H1 (cell line): Measurements from ENCODE around the gene ABCB11. TPM values are rescaled to one million over a fixed set of nuclear protein-coding genes. Genes with fewer than 3 reads are reported as not detected.

ENCODE experiments used
- CTCF ChIA-PET: fragments of 300-600 bp; sonication (Branson Sonifier 250); formaldehyde crosslinking; loops from one replicate; lab custom pipeline; 2021; ENCODE audit not compliant: partially characterized antibody; lab: Charles Lee
- POLR2A ChIA-PET: fragments of 300-600 bp; sonication (Branson Sonifier 250); formaldehyde crosslinking; loops from one replicate; lab custom pipeline; 2021; ENCODE audit warnings: inconsistent platforms; ENCODE audit not compliant: partially characterized antibody; lab: Charles Lee
- DNase-seq, 2 experiments: peaks; one replicate each; pipeline versions ENCODE4 v3.0.0 to v3.0.0-alpha.2; 2010 to 2022; ENCODE audit warnings: low spot score in 2 of 2, low read depth in 1 of 2, mixed read lengths in 1 of 2
- FAIRE-seq: peaks from 2 replicates; lab custom pipeline; 2011; peaks lifted over from hg19 to GRCh38; lab: Jason Lieb, UNC
- H2AFZ ChIP-seq: 2 replicates; pipeline ENCODE4 v1.8.1; 2012; ENCODE audit warnings: low read length, inconsistent platforms
- H2AK5ac ChIP-seq: 2 replicates; pipeline ENCODE4 v1.6.1; 2013; ENCODE audit warnings: low read depth, low read length
- H2BK120ac ChIP-seq: replicated peaks from 2 replicates; pipeline ENCODE3; 2013; ENCODE audit warnings: low read depth, low read length, inconsistent platforms
- H2BK12ac ChIP-seq: 2 replicates; pipeline ENCODE4 v1.6.1; 2013; ENCODE audit warnings: low read depth, low read length
- H2BK15ac ChIP-seq: 2 replicates; pipeline ENCODE4 v1.6.1; 2013; ENCODE audit warnings: low read length
- H2BK20ac ChIP-seq: 2 replicates; pipeline ENCODE4 v1.6.1; 2013; ENCODE audit warnings: low read length
- H2BK5ac ChIP-seq: 2 replicates; pipeline ENCODE4 v1.6.1; 2013; ENCODE audit warnings: low read depth, low read length
- H3K14ac ChIP-seq: 2 replicates; pipeline ENCODE4 v1.6.1; 2013; ENCODE audit warnings: inconsistent platforms; ENCODE audit not compliant: insufficient read length
- H3K18ac ChIP-seq: 2 replicates; pipeline ENCODE4 v1.6.1; 2013; ENCODE audit warnings: low read length; ENCODE audit errors: extremely low read depth
- H3K23ac ChIP-seq: 2 replicates; pipeline ENCODE4 v1.6.1; 2013; ENCODE audit warnings: inconsistent platforms; ENCODE audit not compliant: insufficient read length
- H3K23me2 ChIP-seq: 2 replicates; pipeline ENCODE4 v1.6.1; 2013; ENCODE audit warnings: low read depth, low read length
- H3K27ac ChIP-seq: 2 replicates; pipeline ENCODE4 v1.6.1; 2011; ENCODE audit warnings: low read depth, low read length, inconsistent platforms
- H3K27me3 ChIP-seq, 4 experiments: replicated peaks in 1 of 4; 1 replicate in 1 of 4; 2 replicates in 3 of 4; pipeline versions ENCODE4 v1.6.1 to v1.8.1; 2011 to 2013; ENCODE audit warnings: low read length in 3 of 4, mild to moderate bottlenecking in 3 of 4, inconsistent platforms in 2 of 4, mixed read lengths in 2 of 4, moderate library complexity in 1 of 4; ENCODE audit not compliant: control insufficient read depth in 3 of 4, insufficient read depth in 3 of 4; ENCODE audit errors: extremely low read depth in 1 of 4
- H3K36me3 ChIP-seq, 4 experiments: 2 replicates each; pipeline versions ENCODE4 v1.6.1 to v1.8.1; 2011 to 2013; ENCODE audit warnings: mild to moderate bottlenecking in 4 of 4, low read length in 3 of 4, moderate library complexity in 2 of 4, control low read depth in 1 of 4, inconsistent platforms in 1 of 4; ENCODE audit not compliant: insufficient read depth in 4 of 4, control insufficient read depth in 2 of 4
- H3K4ac ChIP-seq: replicated peaks from 2 replicates; pipeline ENCODE3; 2013; ENCODE audit warnings: low read length, low read depth, mixed read lengths, inconsistent platforms; ENCODE audit not compliant: insufficient read length
- H3K4me1 ChIP-seq, 4 experiments: replicated peaks in 1 of 4; 1 replicate in 1 of 4; 2 replicates in 3 of 4; pipeline versions ENCODE4 v1.6.1 to v1.8.1; 2011 to 2013; ENCODE audit warnings: low read length in 3 of 4, inconsistent platforms in 2 of 4, mixed read lengths in 1 of 4; ENCODE audit not compliant: insufficient read depth in 4 of 4, control insufficient read depth in 3 of 4
- H3K4me2 ChIP-seq, 2 experiments: 2 replicates each; pipeline versions ENCODE4 v1.6.1 to v1.8.1; 2011 to 2013; ENCODE audit warnings: low read depth in 2 of 2, low read length in 2 of 2, control low read depth in 1 of 2, inconsistent platforms in 1 of 2, mild to moderate bottlenecking in 1 of 2; ENCODE audit not compliant: insufficient read depth in 1 of 2
- H3K4me3 ChIP-seq, 4 experiments: fragments of 200-600, 300-600 bp in 1 of 4; sonication (generic), shearing (Covaris generic), sonication (Bioruptor Twin) in 1 of 4; 2 replicates each; pipeline versions ENCODE4 v1.5.1 to v1.8.1; 2011 to 2016; ENCODE audit warnings: low read length in 4 of 4, low read depth in 3 of 4, control low read depth in 2 of 4, inconsistent platforms in 2 of 4, mild to moderate bottlenecking in 2 of 4, mixed read lengths in 1 of 4, moderate library complexity in 1 of 4; ENCODE audit not compliant: insufficient read depth in 2 of 4; ENCODE audit errors: extremely low read depth in 1 of 4
- H3K56ac ChIP-seq: replicated peaks from 2 replicates; pipeline ENCODE3; 2013; ENCODE audit warnings: low read depth, mild to moderate bottlenecking, mixed read lengths, low read length, inconsistent platforms; ENCODE audit not compliant: insufficient read length
- H3K79me1 ChIP-seq: 2 replicates; pipeline ENCODE4 v1.6.1; 2013; ENCODE audit warnings: low read depth, low read length, control low read depth
- H3K79me2 ChIP-seq, 2 experiments: 2 replicates each; pipeline versions ENCODE4 v1.6.1 to v1.8.1; 2012 to 2013; ENCODE audit warnings: low read length in 2 of 2, mild to moderate bottlenecking in 2 of 2, inconsistent platforms in 1 of 2; ENCODE audit not compliant: insufficient read depth in 2 of 2, control insufficient read depth in 1 of 2
- H3K9ac ChIP-seq, 4 experiments: replicated peaks in 1 of 4; 1 replicate in 1 of 4; 2 replicates in 3 of 4; pipeline versions ENCODE4 v1.6.1 to v1.8.1; 2011 to 2013; ENCODE audit warnings: low read depth in 3 of 4, low read length in 3 of 4, control low read depth in 2 of 4, mild to moderate bottlenecking in 2 of 4, moderate library complexity in 2 of 4, inconsistent platforms in 1 of 4; ENCODE audit errors: extremely low read depth in 1 of 4
- H3K9me3 ChIP-seq, 2 experiments: 2 replicates each; pipeline versions ENCODE4 v1.6.1 to v1.8.1; 2012 to 2013; ENCODE audit warnings: mild to moderate bottlenecking in 2 of 2, moderate library complexity in 2 of 2, control low read depth in 1 of 2, inconsistent platforms in 1 of 2, low read depth in 1 of 2, low read length in 1 of 2, mixed read lengths in 1 of 2; ENCODE audit not compliant: insufficient read depth in 2 of 2
- H4K20me1 ChIP-seq, 2 experiments: replicated peaks in 1 of 2; 2 replicates each; pipeline versions ENCODE3 to v1.8.1; 2011 to 2013; ENCODE audit warnings: inconsistent platforms in 2 of 2, low read length in 2 of 2, mild to moderate bottlenecking in 1 of 2; ENCODE audit not compliant: insufficient read depth in 2 of 2, control insufficient read depth in 1 of 2
- H4K5ac ChIP-seq: 2 replicates; pipeline ENCODE4 v1.6.1; 2013; ENCODE audit warnings: low read length, low read depth, mixed read lengths, inconsistent platforms; ENCODE audit not compliant: insufficient read length
- H4K8ac ChIP-seq: 2 replicates; pipeline ENCODE4 v1.8.0; 2013; ENCODE audit warnings: mild to moderate bottlenecking, moderate library complexity, low read length, inconsistent platforms; ENCODE audit not compliant: insufficient read depth; ENCODE audit errors: extremely low read depth
- H4K91ac ChIP-seq: replicated peaks from 2 replicates; pipeline ENCODE3; 2013; ENCODE audit warnings: low read length, mixed read lengths, inconsistent platforms; ENCODE audit not compliant: insufficient read length
- SIN3A ChIP-seq, 2 experiments: IDR thresholded peaks in 1 of 2; conservative IDR thresholded peaks in 1 of 2; 2 replicates each; pipeline ENCODE4 v1.6.1; 2011 to 2012; ENCODE audit warnings: low read length in 2 of 2, improper control_type of control experiment in 1 of 2, low read depth in 1 of 2, mild to moderate bottlenecking in 1 of 2
- WGBS, 2 experiments: shearing (Covaris generic) in 1 of 2; methylation state at CpG; one replicate each; pipeline versions ENCODE4 v1.1.6 to v1.1.7; 2013 to 2015; ENCODE audit warnings: low lambda C conversion rate in 2 of 2, mixed read lengths in 2 of 2, inconsistent platforms in 1 of 2, low coverage in 1 of 2, missing lambda C conversion rate in 1 of 2; ENCODE audit not compliant: insufficient replicate concordance in 2 of 2, insufficient coverage in 1 of 2, insufficient read length in 1 of 2; ENCODE audit errors: extremely low coverage in 1 of 2, missing lambda C conversion rate in 1 of 2; 5-methylcytosine and 5-hydroxymethylcytosine counted together
- polyA plus RNA-seq, 7 experiments: library from polyadenylated mRNA; depleted of rRNA in 3 of 7; stranded (reverse) in 5 of 7; unstranded in 2 of 7; fragments of >200 nt in 5 of 7; fragments of 200-250 nt in 2 of 7; gene quantifications; 1 replicate in 5 of 7; 2 replicates in 1 of 7; 4 replicates in 1 of 7; pipeline versions ENCODE4 v1.2.1 to v1.2.3, GENCODE V29; 2011 to 2013; ENCODE audit warnings: missing spikeins in 2 of 7, mixed read lengths in 2 of 7
- total RNA-seq: library from RNA; stranded (reverse); fragmentation: NEBNext Ultra II Directional; extraction: Animal tissue kit (Norgen Biotek cat#: 25700); gene quantifications from 2 replicates; pipeline ENCODE4 v1.2.1, GENCODE V29; 2021

The ABCB11 gene
- total and polyA plus RNA-seq, 2 of the 8 experiments (the other 6 are each of a cell fraction or from before 2014, with no cell fraction given) = not detected

DNA sequence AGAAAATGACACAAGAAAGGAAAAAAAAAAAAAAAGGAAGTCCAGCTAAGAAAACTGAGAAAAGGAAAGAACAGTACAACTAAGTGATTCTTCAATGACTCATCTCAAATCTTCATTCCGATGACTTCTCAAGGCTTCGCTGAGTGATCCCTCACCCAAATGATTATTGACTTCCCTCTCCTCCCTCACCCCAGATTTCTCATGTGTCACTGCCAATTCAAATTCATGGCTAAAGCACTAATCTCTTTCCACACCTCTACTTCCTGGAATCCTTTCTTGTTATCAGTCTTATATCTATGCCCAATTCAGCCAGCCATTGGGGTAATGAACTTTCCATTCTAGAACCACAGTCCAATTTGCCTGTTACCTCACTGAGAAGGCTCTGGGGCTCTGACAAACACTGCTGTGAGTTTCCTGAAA is 7.2 kb upstream of the ABCB11 start:
- Histone ChIP-seq H2BK20ac (no peak overlapping the region), H3K4me3 (no peak overlapping the region), H3K36me3 (no peaks in the 10 kb centered on the region), H2BK15ac (no peak overlapping the region), H4K20me1 (no peaks in the 10 kb centered on the region), H2AK5ac (no peak overlapping the region), H2AFZ (0 out of 2 replicates have a peak overlapping the region, but pooled peaks have one; percentile 23), H3K4ac (no peak overlapping the region), H4K5ac (no peak overlapping the region), H3K27me3 (no peaks in the 10 kb centered on the region), H3K27ac (no peak overlapping the region), H2BK12ac (no peak overlapping the region), H3K79me1 (no peaks in the 10 kb centered on the region), H3K56ac (no peak overlapping the region), H4K91ac (no peak overlapping the region), H3K9me3 (0 out of 4 replicates have a peak, but pooled peaks cover 0 to 2% of the 10 kb centered on the region in 2 experiments), H3K4me1 (no peaks in the 10 kb centered on the region), H2BK5ac (no peak overlapping the region), H3K23ac (no peak overlapping the region), H3K9ac (no peak overlapping the region), H3K4me2 (no peak overlapping the region), H3K14ac (no peak overlapping the region), H3K79me2 (no peaks in the 10 kb centered on the region), H4K8ac (no peak overlapping the region), H2BK120ac (no peak overlapping the region), H3K18ac (no peak overlapping the region), H3K23me2 (no peaks in the 10 kb centered on the region)
- DNase-seq = no peak
- WGBS, 2 experiments = 96% methylated on average over 2 of the region's 2 CpGs; no CpG with 5 or more reads in 1 of the 2 experiments
- POLR2A ChIA-PET = interaction anchor here (1.6 kb wide), 1 partner anchor 71 kb away, joined by 3 read pairs; no protein-coding TSS in a partner anchor
- CTCF ChIA-PET = interaction anchor here (0.6 kb wide), 1 partner anchor 439 kb away, joined by 3 read pairs; no protein-coding TSS in a partner anchor
- no peak for FAIRE-seq
- TF ChIP-seq SIN3A (conservative IDR thresholded peaks at IDR 0.05 in 1 of 2, IDR thresholded peaks at IDR 0.05 in 1 of 2; ENCODE audit: low read depth in 1 of 2, low read length in 2 of 2) = no peak
